Measurements from ENCODE around the gene RNU5B-1. TPM values are rescaled to one million over a fixed set of nuclear protein-coding genes. Genes with fewer than 3 reads are reported as not detected.
A peak's percentile ranks its signal among the peaks of the same experiment; 100 is the strongest.

RNU5B-1 gene
- polyA plus RNA-seq, 1 of the 3 experiments (the other 2 are of a cell fraction) = not detected

GRCh38 chr15:65304381-65305149 lies at the start of gene RNU5B-1 (continued):
- TF ChIP-seq TEAD4 (IDR thresholded peaks at IDR 0.05; ENCODE audit: borderline replicate concordance, insufficient read depth) (peak; percentile 86; the same call in 1 of the 2 replicates), EP300 (IDR thresholded peaks at IDR 0.05; ENCODE audit: borderline replicate concordance in 1 of 2, low read depth in 1 of 2, low read length in 1 of 2) (peak; percentile 27 to 81; a peak in 3 of 4 replicates), RFX5 (IDR thresholded peaks at IDR 0.05; ENCODE audit: low read length) (no peak), CHD2 (IDR thresholded peaks at IDR 0.05; ENCODE audit: low read length, partially characterized antibody) (peak; percentile 82), EZH2phosphoT487 (IDR thresholded peaks at IDR 0.05; ENCODE audit: borderline replicate concordance, low read depth) (no peak), FOXM1 (IDR thresholded peaks at IDR 0.05; ENCODE audit: low read depth) (no peak; the same call in 1 of the 2 replicates), NRF1 (IDR thresholded peaks at IDR 0.05; ENCODE audit: low read depth, low read length) (no peak), NFIC (IDR thresholded peaks at IDR 0.05; ENCODE audit: borderline replicate concordance) (peak; percentile 60), FOSL2 (IDR thresholded peaks at IDR 0.05; ENCODE audit: borderline replicate concordance, low read depth) (peak; percentile 48; the same call in 1 of the 2 replicates)
- TF ChIP-seq, protein P1, sequence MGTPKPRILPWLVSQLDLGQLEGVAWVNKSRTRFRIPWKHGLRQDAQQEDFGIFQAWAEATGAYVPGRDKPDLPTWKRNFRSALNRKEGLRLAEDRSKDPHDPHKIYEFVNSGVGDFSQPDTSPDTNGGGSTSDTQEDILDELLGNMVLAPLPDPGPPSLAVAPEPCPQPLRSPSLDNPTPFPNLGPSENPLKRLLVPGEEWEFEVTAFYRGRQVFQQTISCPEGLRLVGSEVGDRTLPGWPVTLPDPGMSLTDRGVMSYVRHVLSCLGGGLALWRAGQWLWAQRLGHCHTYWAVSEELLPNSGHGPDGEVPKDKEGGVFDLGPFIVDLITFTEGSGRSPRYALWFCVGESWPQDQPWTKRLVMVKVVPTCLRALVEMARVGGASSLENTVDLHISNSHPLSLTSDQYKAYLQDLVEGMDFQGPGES (IDR thresholded peaks at IDR 0.05; ENCODE audit: low read depth, low read length) = no peak
- TF ChIP-seq, protein P2, sequence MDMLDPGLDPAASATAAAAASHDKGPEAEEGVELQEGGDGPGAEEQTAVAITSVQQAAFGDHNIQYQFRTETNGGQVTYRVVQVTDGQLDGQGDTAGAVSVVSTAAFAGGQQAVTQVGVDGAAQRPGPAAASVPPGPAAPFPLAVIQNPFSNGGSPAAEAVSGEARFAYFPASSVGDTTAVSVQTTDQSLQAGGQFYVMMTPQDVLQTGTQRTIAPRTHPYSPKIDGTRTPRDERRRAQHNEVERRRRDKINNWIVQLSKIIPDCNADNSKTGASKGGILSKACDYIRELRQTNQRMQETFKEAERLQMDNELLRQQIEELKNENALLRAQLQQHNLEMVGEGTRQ (IDR thresholded peaks at IDR 0.05; ENCODE audit: borderline replicate concordance, low read depth, low read length) = no peak

- TF ChIP-seq NRF1 (IDR thresholded peaks at IDR 0.05; ENCODE audit: low read depth, low read length) (no peak), SMC3 (IDR thresholded peaks at IDR 0.05; ENCODE audit: low read depth, low read length) (no peak), FOXJ3 (CRISPR knock-in tag; IDR thresholded peaks at IDR 0.05) (no peak), POLR2AphosphoS5 (IDR thresholded peaks at IDR 0.05; ENCODE audit: low read depth, low read length) (no peak), EP300 (IDR thresholded peaks at IDR 0.05; ENCODE audit: borderline replicate concordance in 1 of 2, low read depth in 1 of 2, low read length in 1 of 2) (no peak), FOXM1 (IDR thresholded peaks at IDR 0.05; ENCODE audit: low read depth) (no peak), GATA2 (CRISPR knock-in tag; IDR thresholded peaks at IDR 0.05) (no peak), JUND (IDR thresholded peaks at IDR 0.05) (no peak), MXI1 (IDR thresholded peaks at IDR 0.05; ENCODE audit: low read depth, low read length) (no peak), TAF1 (IDR thresholded peaks at IDR 0.05; ENCODE audit: borderline replicate concordance, low read depth, low read length) (no peak), RAD21 (IDR thresholded peaks at IDR 0.05; ENCODE audit: low read length) (no peak), GABPA (IDR thresholded peaks at IDR 0.05; ENCODE audit: low read depth) (no peak), MEF2A (IDR thresholded peaks at IDR 0.05; ENCODE audit: borderline replicate concordance, low read depth) (no peak)
- TF ChIP-seq, protein P1 (IDR thresholded peaks at IDR 0.05; ENCODE audit: low read depth, low read length) = no peak
- H3F3A ChIP-seq (replicated peaks; ENCODE audit: insufficient read depth) = no peaks in the 10 kb centered on the region
- H3K27ac ChIP-seq (ENCODE audit: low read depth in 2 of 2, low read length in 1 of 2) = no peak overlapping the region
- no peaks in the 10 kb centered on the region for H3K79me2 ChIP-seq (ENCODE audit: insufficient read depth)
- no peaks in the 10 kb centered on the region for H3K27me3 ChIP-seq (ENCODE audit: insufficient read depth)
- no peak overlapping the region for H3K9ac ChIP-seq
- H2AFZ ChIP-seq (ENCODE audit: low read depth) = no peak overlapping the region
- no peak overlapping the region for H3K4me3 ChIP-seq (ENCODE audit: low read depth in 2 of 2, low read length in 1 of 2)
- H3K36me3 ChIP-seq (replicated peaks in 1 of 2; ENCODE audit: control insufficient read depth in 1 of 2, insufficient read depth in 2 of 2, low read length in 1 of 2) = peaks cover 0 to 16% of the 10 kb centered on the region in 2 experiments
- no peaks in the 10 kb centered on the region for H3K9me2 ChIP-seq
- ChIA-PET CTCF (interaction anchor here (0.6 to 1.2 kb wide), 2 partner anchors 16 to 146 kb away, joined by 3 to 5 read pairs; no protein-coding TSS in a partner anchor), POLR2A (no interaction called here)
- 84% methylated on average over 1 of the region's 1 CpG for WGBS (ENCODE audit: low lambda C conversion rate)
- no peaks in the 10 kb centered on the region for H3K9me3 ChIP-seq
- H4K20me1 ChIP-seq (ENCODE audit: insufficient read depth) = no peaks in the 10 kb centered on the region
- H3K4me2 ChIP-seq = no peak overlapping the region
- DNase-seq = no peak
- H3K4me1 ChIP-seq (ENCODE audit: control insufficient read depth in 1 of 2, insufficient read depth in 2 of 2, low read depth in 1 of 2, low read length in 1 of 2) = peaks cover 0 to 2% of the 10 kb centered on the region in 2 experiments; a peak in 1 of 4 replicates
Measured at GRCh38 chr15:65254758-65255157, 49.7 kb upstream of the RNU5B-1 start.

All from SK-N-SH (cell line).